ENCODE measurements around the gene TRIM21. TPM values are rescaled to one million over a fixed set of nuclear protein-coding genes. Genes with fewer than 3 reads are reported as not detected.

TRIM21 gene
- total RNA-seq, 1 experiment from 2014 or later, result 7.6 TPM

- ChIA-PET RAD21 (ENCODE audit: low non-redundant PET in 1 of 2, low total read pairs in 2 of 2, uncharacterized antibody in 2 of 2, unreplicated experiment in 2 of 2) (no interaction called here), POLR2A (no interaction called here)
Observed at GRCh38 chr11:4433856-4434255, 40.4 kb upstream of the TRIM21 start.

GRCh38 chr11:4430051-4430450, 36.5 kb upstream of the TRIM21 start:
- ChIA-PET POLR2A (no interaction called here), RAD21 (ENCODE audit: low non-redundant PET in 1 of 2, low total read pairs in 2 of 2, uncharacterized antibody in 2 of 2, unreplicated experiment in 2 of 2) (no interaction called here), CTCF (no interaction called here)
- Histone ChIP-seq H4K20me1 (ENCODE audit: insufficient read depth) (no peaks in the 10 kb centered on the region), H3K4me2 (ENCODE audit: low read length) (no peak overlapping the region), H3K36me3 (ENCODE audit: control insufficient read depth in 1 of 2, insufficient read depth in 2 of 2, low read length in 2 of 2) (no peaks in the 10 kb centered on the region), H3K9me3 (ENCODE audit: control insufficient read depth in 1 of 2, insufficient read depth in 1 of 2, low read depth in 1 of 2, low read length in 2 of 2) (no peaks in the 10 kb centered on the region), H3K4me1 (ENCODE audit: control insufficient read depth in 1 of 2, insufficient read depth in 2 of 2, low read length in 2 of 2) (no peaks in the 10 kb centered on the region), H2AFZ (ENCODE audit: low read depth, low read length, poor library complexity, severe bottlenecking) (no peak overlapping the region), H3K79me2 (ENCODE audit: insufficient read depth, low read length) (no peaks in the 10 kb centered on the region), H3K9me2 (ENCODE audit: insufficient read depth) (no peaks in the 10 kb centered on the region), H3K27me3 (ENCODE audit: insufficient read depth, low read length) (0 out of 2 replicates have a peak, but pooled peaks cover 10% of the 10 kb centered on the region), H3K4me3 (replicated peaks in 1 of 2; ENCODE audit: low read depth in 1 of 2, low read length in 2 of 2) (no peak overlapping the region), H3K27ac (ENCODE audit: low read depth, low read length) (no peak overlapping the region), H3K9ac (ENCODE audit: low read length) (no peak overlapping the region)
- no TSS peak for BruUV-seq (replicated peaks)
- DNase-seq (ENCODE audit: low read depth, low spot score), result no peak
- TF ChIP-seq REST (IDR thresholded peaks at IDR 0.05; ENCODE audit: low read depth) (no peak), ZNF274 (IDR thresholded peaks at IDR 0.05; ENCODE audit: low read depth, low read length) (no peak)
- no peak for ATAC-seq
- intact Hi-C loops (cut with micrococcal nuclease), result no loop called here

More at GRCh38 chr11:4433856-4434255, 40.4 kb upstream of the TRIM21 start:
- no peaks in the 10 kb centered on the region for H3K9me2 ChIP-seq (ENCODE audit: insufficient read depth)
- ATAC-seq (no peak), DNase-seq (ENCODE audit: low read depth, low spot score) (no peak)
- H3K36me3 ChIP-seq (ENCODE audit: control insufficient read depth in 1 of 2, insufficient read depth in 2 of 2, low read length in 2 of 2), result no peaks in the 10 kb centered on the region
- no peaks in the 10 kb centered on the region for H4K20me1 ChIP-seq (ENCODE audit: insufficient read depth)
- no TSS peak for BruUV-seq (replicated peaks)
- H2AFZ ChIP-seq (ENCODE audit: low read depth, low read length, poor library complexity, severe bottlenecking), result no peak overlapping the region
- no peaks in the 10 kb centered on the region for H3K9me3 ChIP-seq (ENCODE audit: control insufficient read depth in 1 of 2, insufficient read depth in 1 of 2, low read depth in 1 of 2, low read length in 2 of 2)
- H3K4me1 ChIP-seq (ENCODE audit: control insufficient read depth in 1 of 2, insufficient read depth in 2 of 2, low read length in 2 of 2), result no peaks in the 10 kb centered on the region
- TF ChIP-seq POLR2A (IDR thresholded peaks at IDR 0.05; ENCODE audit: borderline replicate concordance, extremely low read depth, insufficient read depth, insufficient read length), result no peak
- TF ChIP-seq FOSL1 (IDR thresholded peaks at IDR 0.05; ENCODE audit: low read depth), result no peak
- TF ChIP-seq POLR2AphosphoS5 (IDR thresholded peaks at IDR 0.05; ENCODE audit: low read depth, low read length), result no peak
- no peak for TF ChIP-seq CBX3 (IDR thresholded peaks at IDR 0.05; ENCODE audit: low read depth)
- no peak for TF ChIP-seq EZH2phosphoT487 (IDR thresholded peaks at IDR 0.05; ENCODE audit: borderline replicate concordance)
- TF ChIP-seq SIN3A (IDR thresholded peaks at IDR 0.05; ENCODE audit: low read depth), result no peak
- no peak for TF ChIP-seq SP1 (IDR thresholded peaks at IDR 0.05; ENCODE audit: low read depth)
- no peak for TF ChIP-seq CEBPB (IDR thresholded peaks at IDR 0.05; ENCODE audit: low read depth)
- no peak for TF ChIP-seq SRF (IDR thresholded peaks at IDR 0.05; ENCODE audit: low read depth)
- H3K79me2 ChIP-seq (ENCODE audit: insufficient read depth, low read length), result no peaks in the 10 kb centered on the region
- no peak overlapping the region for H3K4me3 ChIP-seq (replicated peaks in 1 of 2; ENCODE audit: low read depth in 1 of 2, low read length in 2 of 2)
- CTCF ChIA-PET, result no interaction called here
- H3K27ac ChIP-seq (ENCODE audit: low read depth, low read length), result no peak overlapping the region
- no peak overlapping the region for H3K4me2 ChIP-seq (ENCODE audit: low read length)
- intact Hi-C loops (cut with micrococcal nuclease), result no loop called here
- no peak overlapping the region for H3K9ac ChIP-seq (ENCODE audit: low read length)
- H3K27me3 ChIP-seq (ENCODE audit: insufficient read depth, low read length), result peaks cover 21% of the 10 kb centered on the region; the same call in 1 of the 2 replicates
